ENCODE data around the gene TEDC2.

Gene TEDC2

GRCh38 chr16:2466667-2467527 is 7.0 kb downstream of the TEDC2 start:
- DNase-seq: no peak

- DNase-seq: no peak
Measured at GRCh38 chr16:2467528-2468232, 7.8 kb downstream of the TEDC2 start.

- no peak for DNase-seq
Measured at GRCh38 chr16:2468233-2468724, 8.4 kb downstream of the TEDC2 start.

GRCh38 chr16:2468725-2469398 is 9.0 kb downstream of the TEDC2 start:
- peak in 1 of 2 donors; percentile 30 for DNase-seq

DNA sequence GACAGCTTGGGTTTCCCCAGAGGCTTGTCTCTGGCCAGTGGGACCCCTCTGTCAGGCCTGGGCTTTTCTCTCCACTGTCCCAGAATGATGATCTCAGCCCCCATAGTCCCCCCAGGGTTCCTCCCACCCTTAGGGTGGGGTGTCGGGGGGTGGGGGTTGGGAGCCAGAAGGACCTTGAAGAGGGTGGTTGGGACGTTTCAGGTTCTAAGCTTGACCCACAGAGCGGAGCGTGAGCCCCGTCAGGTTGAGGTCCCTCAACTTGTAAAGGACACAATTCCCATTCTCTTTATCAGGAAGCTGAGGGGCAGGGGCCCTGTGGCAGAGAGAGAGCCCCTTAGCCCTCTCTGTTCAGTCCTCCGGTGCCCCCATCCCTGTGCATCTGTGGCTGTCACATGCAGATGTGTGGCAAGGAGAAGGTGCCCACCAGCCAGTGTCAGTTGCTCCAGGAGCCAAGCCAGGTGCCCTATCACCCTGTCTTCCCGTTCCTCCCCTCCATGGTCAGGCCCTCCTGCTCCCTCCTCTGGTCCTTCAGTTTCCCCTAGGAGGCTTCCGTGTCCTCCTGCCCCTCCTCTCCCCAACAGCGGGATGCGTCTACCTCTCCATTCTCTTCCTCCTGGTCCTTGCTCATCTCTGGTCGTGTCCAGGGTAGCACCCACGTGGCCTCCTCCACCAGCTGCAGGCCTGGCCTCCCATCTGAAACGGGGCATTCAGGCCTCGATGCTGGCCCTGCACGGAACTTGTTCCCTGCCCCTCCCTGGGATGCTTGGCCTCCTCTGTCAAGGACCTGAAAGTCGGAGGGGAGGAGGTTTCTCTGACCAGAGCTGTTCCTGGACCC is 9.7 kb downstream of the TEDC2 start:
- DNase-seq: no peak

DNA sequence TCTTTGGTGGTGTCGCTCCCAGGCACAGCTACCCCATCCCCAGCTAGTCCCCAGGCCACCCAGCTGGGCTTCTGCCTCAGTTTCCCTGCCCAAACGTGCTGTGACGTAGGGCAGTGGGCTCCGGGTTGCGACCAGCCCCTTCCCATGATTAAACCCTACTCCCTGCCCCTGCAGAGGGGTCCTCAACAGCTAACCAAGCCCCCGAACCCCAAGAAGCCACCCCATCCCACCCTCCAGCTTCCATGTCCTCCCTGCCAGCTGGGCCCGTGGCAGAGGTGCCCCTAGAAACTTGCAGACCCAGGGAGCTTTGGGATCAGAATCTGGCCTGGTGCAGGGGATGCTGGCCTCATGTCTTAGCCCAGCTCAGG is 10.3 kb downstream of the TEDC2 start:
- DNase-seq: no peak

GRCh38 chr16:2470603-2471015 is 10.7 kb downstream of the TEDC2 start:
- no peak for DNase-seq

GRCh38 chr16:2471016-2471652 is 11.2 kb downstream of the TEDC2 start, which contains the start of gene NTN3:
NTN3 (plus strand) TSS chr16:2471297; CDS start chr16:2471702, 405 bp downstream.
- DNase-seq: no peak

GRCh38 chr16:2471653-2472487 is 12.0 kb downstream of the TEDC2 start:
- DNase-seq: no peak

DNA sequence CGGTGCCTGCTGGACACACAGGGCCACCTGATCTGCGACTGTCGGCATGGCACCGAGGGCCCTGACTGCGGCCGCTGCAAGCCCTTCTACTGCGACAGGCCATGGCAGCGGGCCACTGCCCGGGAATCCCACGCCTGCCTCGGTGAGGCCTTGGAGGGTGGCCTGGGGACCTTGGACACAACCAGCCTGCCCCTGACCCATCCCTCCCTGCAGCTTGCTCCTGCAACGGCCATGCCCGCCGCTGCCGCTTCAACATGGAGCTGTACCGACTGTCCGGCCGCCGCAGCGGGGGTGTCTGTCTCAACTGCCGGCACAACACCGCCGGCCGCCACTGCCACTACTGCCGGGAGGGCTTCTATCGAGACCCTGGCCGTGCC is 12.6 kb downstream of the TEDC2 start:
- DNase-seq: no peak

- no peak for DNase-seq
Measured at GRCh38 chr16:2472885-2473445, 13.1 kb downstream of the TEDC2 start.

- DNase-seq: peak in 1 of 2 donors; percentile 33
Measured at GRCh38 chr16:2473446-2473926, 13.6 kb downstream of the TEDC2 start.

GRCh38 chr16:2473999-2474876 is 14.3 kb downstream of the TEDC2 start:
- peak; percentile 61 to 64 for DNase-seq

DNA sequence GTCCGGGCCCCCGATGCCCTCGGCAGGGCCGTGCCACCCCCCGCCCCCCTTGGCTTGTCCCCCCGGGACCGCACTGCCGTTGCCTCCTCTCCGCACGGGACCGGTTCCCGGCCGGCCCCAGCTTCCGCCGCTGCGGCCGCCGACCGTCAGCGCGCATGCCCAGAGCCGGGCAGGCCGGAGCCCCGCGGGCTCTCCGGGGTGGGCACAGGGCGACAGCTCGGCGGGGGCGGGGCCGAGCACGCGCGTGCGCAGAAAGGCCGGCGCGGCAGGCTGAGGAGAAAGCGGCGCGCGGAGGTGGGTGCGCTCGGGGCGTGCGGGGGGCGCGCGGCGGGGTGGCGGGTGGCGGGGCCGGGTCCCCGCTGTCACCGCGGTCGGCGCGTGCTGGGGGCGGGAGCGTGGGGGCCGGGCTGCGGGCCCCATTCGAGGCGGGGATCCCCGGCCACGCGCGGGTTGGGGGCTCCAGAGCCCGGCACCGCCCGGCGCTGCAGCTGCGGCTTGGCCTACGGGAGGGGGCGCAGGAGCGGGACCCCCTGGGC is 15.0 kb downstream of the TEDC2 start, which contains the start of gene TBC1D24:
TSS of gene TBC1D24 (plus strand) at position 251 of the 536 bp plus-strand sequence. CDS start 21,022 bp downstream, outside the sequence.
- DNase-seq: peak; percentile 85 to 86

DNA sequence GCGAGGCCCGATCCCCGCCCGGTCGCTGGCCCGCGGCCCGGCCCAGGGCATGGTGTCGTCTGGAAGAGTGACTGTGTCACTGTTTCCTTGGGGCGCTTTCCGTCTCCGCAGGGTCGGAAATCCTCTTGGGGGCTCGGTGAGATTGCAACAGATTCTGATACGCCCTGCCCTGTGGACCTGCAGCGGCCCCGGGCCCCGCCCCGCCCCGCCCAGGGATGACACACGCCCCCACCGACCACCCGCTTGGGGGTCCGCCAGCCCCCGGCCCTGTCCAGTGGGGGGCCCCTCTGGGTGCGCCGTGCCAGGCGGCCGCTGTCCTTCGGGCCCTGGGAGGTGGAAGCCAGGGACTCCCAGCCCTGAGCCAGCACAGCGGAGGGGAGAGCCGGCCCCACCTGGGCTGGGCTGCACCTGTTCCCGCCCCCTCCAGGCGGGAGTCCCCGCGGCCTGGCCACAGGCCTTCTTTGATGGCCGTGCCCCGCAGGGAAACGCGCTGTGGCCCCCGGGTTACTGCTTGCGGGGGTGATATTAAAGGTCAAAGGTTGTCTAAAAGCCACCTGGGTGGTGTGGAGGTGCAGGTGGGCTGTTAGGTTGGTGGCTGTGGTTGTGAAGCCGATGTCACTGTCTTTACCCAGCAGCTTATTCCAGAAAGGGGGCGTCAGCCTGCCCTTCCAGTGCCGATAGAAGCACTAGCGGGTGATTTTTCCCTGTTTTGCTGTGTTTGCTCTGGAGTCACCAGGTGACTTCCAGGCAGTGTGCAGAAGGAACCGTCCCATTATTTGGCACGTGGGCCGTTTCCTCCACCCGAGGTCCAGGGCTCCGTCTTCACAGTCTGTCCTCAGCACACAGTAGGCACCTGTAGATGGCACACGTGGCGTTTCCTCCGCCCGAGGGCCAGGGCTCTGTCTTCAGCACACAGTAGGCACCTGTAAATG is 15.8 kb downstream of the TEDC2 start:
- peak; percentile 27 to 36 for DNase-seq

DNA sequence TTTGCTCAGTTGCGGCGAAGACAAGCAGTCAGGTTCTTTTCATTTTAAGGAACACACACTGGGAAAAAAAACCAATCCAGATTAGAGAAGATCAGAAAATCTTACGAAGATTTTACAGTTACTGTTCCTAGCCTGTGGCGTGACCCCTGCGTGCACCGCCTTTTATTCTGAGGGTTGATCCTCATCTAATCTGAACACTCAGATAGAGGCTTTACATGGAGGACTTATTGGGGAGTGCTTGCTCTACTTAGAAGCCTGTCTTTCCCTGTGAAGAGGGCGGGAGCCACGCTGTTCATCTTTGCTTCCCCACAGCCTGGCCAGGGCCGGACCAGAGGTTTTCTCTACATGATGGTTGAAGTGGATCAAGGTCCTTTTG is 16.4 kb downstream of the TEDC2 start:
- DNase-seq: no peak

DNA sequence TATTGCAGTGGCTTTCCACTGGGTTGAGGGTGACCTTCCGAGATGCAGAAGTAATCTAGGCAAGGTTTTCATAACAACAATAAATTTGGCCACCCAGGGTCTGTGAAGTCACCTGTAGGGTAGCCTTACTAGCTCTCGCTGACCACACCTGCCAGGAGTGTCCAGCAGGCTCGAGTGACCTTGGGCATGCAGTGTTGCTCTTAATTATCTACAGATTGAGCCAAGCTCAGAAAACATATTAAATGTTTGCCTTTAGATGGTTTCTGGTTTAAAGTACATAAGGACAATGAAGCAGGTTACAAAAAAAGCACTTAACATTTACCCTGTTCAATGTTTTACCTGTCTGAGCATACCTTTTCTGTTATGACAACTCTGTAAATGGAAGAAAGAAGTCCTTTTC is 16.8 kb downstream of the TEDC2 start:
- no peak for DNase-seq

DNA sequence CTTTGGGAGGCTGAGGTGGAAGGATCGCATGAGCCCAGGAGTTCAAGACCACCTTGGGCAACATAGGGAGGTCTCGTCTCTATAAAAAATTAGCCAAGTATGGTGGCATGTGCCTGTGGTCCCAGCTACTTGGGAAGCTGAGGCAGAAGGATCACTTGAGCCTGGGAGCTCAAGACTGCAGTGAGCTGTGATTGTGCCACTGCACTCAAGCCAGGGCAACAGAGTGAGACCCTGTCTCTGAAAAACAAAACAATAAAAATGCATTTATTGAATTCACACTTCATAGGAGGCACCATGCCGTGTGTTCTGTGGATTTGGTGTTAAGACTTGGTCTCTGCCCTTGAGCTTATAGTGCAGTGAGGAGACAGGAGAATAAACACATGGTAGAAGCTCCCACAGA is 17.4 kb downstream of the TEDC2 start:
- no peak for DNase-seq

Data from CD4-positive, alpha-beta T cell treated with Interleukin-4 for 1 hour (primary cell).